B cell (primary cell): Measurements from ENCODE around the gene ZFAND4. TPM values are rescaled to one million over a fixed set of nuclear protein-coding genes. Genes with fewer than 3 reads are reported as not detected.
A peak's percentile ranks its signal among the peaks of the same experiment; 100 is the strongest.

Experiments
- ATAC-seq: fragments of 200-7000 bp; cut with Tn5 transposase; one replicate; pipeline ENCODE4 v1.10.0; 2021; ENCODE audit warnings: low read depth, mild to moderate bottlenecking, moderate number of reproducible peaks, moderate library complexity
- CTCF ChIA-PET: fragments of 350-600 bp; sonication (Branson Sonifier 250); formaldehyde crosslinking; loops from one replicate; lab custom pipeline; 2021; ENCODE audit warnings: antibody characterized with exemption, inconsistent platforms; lab: Charles Lee
- POLR2A ChIA-PET: fragments of 350-600 bp; sonication (Branson Sonifier 250); formaldehyde crosslinking; loops from one replicate; lab custom pipeline; 2021; ENCODE audit warnings: antibody characterized with exemption; lab: Charles Lee
- DNase-seq: peaks from one replicate; pipeline ENCODE4 v3.0.0; 2013
- H2AFZ ChIP-seq: 2 replicates; pipeline ENCODE4 v1.6.1; 2012; ENCODE audit warnings: mild to moderate bottlenecking, low read depth, low read length; ENCODE audit not compliant: insufficient read depth, poor library complexity, severe bottlenecking
- H3K27ac ChIP-seq, 2 donors: 1 replicate in 1 of 2; 2 replicates in 1 of 2; pipeline ENCODE4 v1.5.1; 2012 to 2013; ENCODE audit warnings: low read length in 2 of 2, mild to moderate bottlenecking in 2 of 2, moderate library complexity in 1 of 2
- H3K27me3 ChIP-seq, 4 experiments: fragments of 200-600 bp in 1 of 4; sonication (generic) in 1 of 4; replicated peaks in 1 of 4; 1 replicate in 2 of 4; 2 replicates in 2 of 4; pipeline versions ENCODE4 v1.6.1 to v1.7.0; 2013 to 2016; ENCODE audit warnings: low read length in 3 of 4, mild to moderate bottlenecking in 2 of 4, mixed read lengths in 1 of 4, moderate library complexity in 1 of 4; ENCODE audit not compliant: insufficient read depth in 4 of 4, control insufficient read depth in 3 of 4; ENCODE audit errors: control extremely low read depth in 1 of 4
- H3K36me3 ChIP-seq, 2 experiments: replicated peaks in 1 of 2; 1 replicate in 1 of 2; 2 replicates in 1 of 2; pipeline versions ENCODE4 v1.6.1 to v1.7.1; 2013; ENCODE audit warnings: low read length in 1 of 2; ENCODE audit not compliant: insufficient read depth in 2 of 2, control insufficient read depth in 1 of 2; ENCODE audit errors: control extremely low read depth in 1 of 2, extremely low read depth in 1 of 2
- H3K4me1 ChIP-seq, 2 donors: fragments of 200-600 bp in 1 of 2; sonication (generic) in 1 of 2; 1 replicate in 1 of 2; 2 replicates in 1 of 2; pipeline versions ENCODE4 v1.5.1 to v1.6.1; 2013 to 2017; ENCODE audit warnings: low read length in 2 of 2; ENCODE audit not compliant: control insufficient read depth in 2 of 2, insufficient read depth in 2 of 2
- H3K4me2 ChIP-seq: replicated peaks from 2 replicates; pipeline ENCODE3; 2012; ENCODE audit warnings: mild to moderate bottlenecking, low read depth, low read length; ENCODE audit not compliant: poor library complexity, severe bottlenecking
- H3K4me3 ChIP-seq, 5 experiments: fragments of 200-600 bp in 1 of 5; sonication (generic) in 1 of 5; 1 replicate in 3 of 5; 2 replicates in 2 of 5; pipeline versions ENCODE4 v1.5.1 to v1.7.0; 2011 to 2016; ENCODE audit warnings: low read length in 4 of 5, mild to moderate bottlenecking in 4 of 5, low read depth in 2 of 5, control low read depth in 1 of 5, moderate library complexity in 1 of 5; ENCODE audit not compliant: insufficient read depth in 1 of 5; ENCODE audit errors: control extremely low read depth in 1 of 5, extremely low read depth in 1 of 5
- H3K79me2 ChIP-seq: fragments of 200-600 bp; sonication (generic); one replicate; pipeline ENCODE4 v1.6.0; 2016; ENCODE audit warnings: low read length; ENCODE audit not compliant: control insufficient read depth, insufficient read depth
- H3K9ac ChIP-seq: fragments of 200-600 bp; sonication (generic); 2 replicates; pipeline ENCODE4 v1.6.1; 2017; ENCODE audit warnings: mild to moderate bottlenecking, low read length, moderate library complexity
- H3K9me3 ChIP-seq, 3 donors: one replicate each; pipeline versions ENCODE4 v1.6.1 to v1.7.1; 2013; ENCODE audit warnings: low read length in 2 of 3; ENCODE audit not compliant: control insufficient read depth in 2 of 3, insufficient read depth in 1 of 3; ENCODE audit errors: control extremely low read depth in 1 of 3
- H4K20me1 ChIP-seq: 2 replicates; pipeline ENCODE4 v1.6.0; 2012; ENCODE audit warnings: mild to moderate bottlenecking, low read length; ENCODE audit not compliant: insufficient read depth, control insufficient read depth, poor library complexity, severe bottlenecking
- H3K27ac Mint-ChIP-seq: one replicate; pipeline ENCODE4 v1.8.0; 2021; ENCODE audit warnings: mixed read lengths
- H3K27me3 Mint-ChIP-seq: one replicate; pipeline ENCODE4 v1.8.0; 2021; ENCODE audit warnings: mixed read lengths
- H3K4me1 Mint-ChIP-seq: one replicate; pipeline ENCODE4 v1.8.0; 2021; ENCODE audit warnings: mixed read lengths
- H3K4me3 Mint-ChIP-seq: one replicate; pipeline ENCODE4 v1.8.0; 2021; ENCODE audit warnings: mixed read lengths
- H3K9me3 Mint-ChIP-seq: one replicate; pipeline ENCODE4 v1.8.0; 2022; ENCODE audit warnings: mixed read lengths; ENCODE audit not compliant: insufficient read depth
- CTCF ChIP-seq: fragments of 200-600 bp; IDR thresholded peaks from one replicate; pipeline ENCODE4 v1.8.0; 2022; ENCODE audit warnings: antibody characterized with exemption, mild to moderate bottlenecking
- EZH2 ChIP-seq: IDR thresholded peaks from 2 replicates; pipeline ENCODE4 v1.6.1; 2012; ENCODE audit warnings: borderline replicate concordance, low read depth, mild to moderate bottlenecking, moderate library complexity, low read length; ENCODE audit not compliant: insufficient read depth, poor library complexity, severe bottlenecking
- WGBS: methylation state at CpG from one replicate; pipeline ENCODE4 v1.1.5; 2013; ENCODE audit warnings: missing lambda C conversion rate; ENCODE audit not compliant: insufficient coverage; 5-methylcytosine and 5-hydroxymethylcytosine counted together
- intact Hi-C: fragments of 100-400 bp; cut with micrococcal nuclease; formaldehyde crosslinking; loops from one replicate; pipeline ENCODE4 v1.10.0; 2022
- polyA plus RNA-seq: library from polyadenylated mRNA; depleted of rRNA; stranded (reverse); fragments of >200 nt; gene quantifications from 2 replicates; pipeline ENCODE4 v1.2.3, GENCODE V29; 2012
- total RNA-seq, 2 donors: library from RNA; stranded (reverse); fragments of 120-200 nt in 1 of 2; gene quantifications; 1 replicate in 1 of 2; 2 replicates in 1 of 2; pipeline versions ENCODE4 v1.2.3 to v1.2.4, GENCODE V29; 2013 to 2022

ZFAND4 gene
- total and polyA plus RNA-seq, 2 donors (not counting 1 experiment from before 2014, with no cell fraction given) = 7.9 to 23.4 TPM

- Histone ChIP-seq H2AFZ (peak overlapping the region; percentile 10), H3K27ac (peak overlapping the region in 1 of 2 donors; percentile 93), H3K4me2 (no peak overlapping the region), H3K4me1 (peaks cover 19 to 36% of the 10 kb centered on the region in 2 donors), H3K9ac (no peak overlapping the region), H3K9me3 (peaks cover 0 to 14% (median 2%) of the 10 kb centered on the region in 3 donors), H4K20me1 (no peaks in the 10 kb centered on the region), H3K4me3 (no peak overlapping the region), H3K27me3 (no peaks in the 10 kb centered on the region), H3K79me2 (peaks cover 49% of the 10 kb centered on the region), H3K36me3 (peaks cover 0 to 5% of the 10 kb centered on the region in 2 experiments)
- CTCF ChIA-PET = no interaction called here
- ATAC-seq (no peak), DNase-seq (no peak)
- no peak for TF ChIP-seq CTCF
- TF ChIP-seq EZH2 = no peak
- H3K27me3 Mint-ChIP-seq = no peaks in the 10 kb centered on the region
- intact Hi-C loops = no loop called here
- POLR2A ChIA-PET = no interaction called here
- H3K9me3 Mint-ChIP-seq = peaks cover 13% of the 10 kb centered on the region
- H3K27ac Mint-ChIP-seq = peak overlapping the region; percentile 87
- peak overlapping the region; percentile 9 for H3K4me3 Mint-ChIP-seq
- peaks cover 50% of the 10 kb centered on the region for H3K4me1 Mint-ChIP-seq
- WGBS = no CpG with 5 or more reads among the region's 1 CpG
Measured at GRCh38 chr10:45582386-45582781, 90.2 kb downstream of the ZFAND4 start.

- DNase-seq (no peak), ATAC-seq (no peak)
- peaks cover 11% of the 10 kb centered on the region for H3K9me3 Mint-ChIP-seq
- peaks cover 19 to 36% of the 10 kb centered on the region in 2 donors for H3K4me1 ChIP-seq
- 76% methylated on average over 2 of the region's 3 CpGs for WGBS
- no peak overlapping the region for H2AFZ ChIP-seq
- H3K4me3 Mint-ChIP-seq = peak overlapping the region; percentile 53
- TF ChIP-seq CTCF = no peak
- no peak for TF ChIP-seq EZH2
- no peaks in the 10 kb centered on the region for H3K27me3 Mint-ChIP-seq
- H3K9ac ChIP-seq = peak overlapping the region; percentile 74
- POLR2A ChIA-PET = no interaction called here
- H3K27ac Mint-ChIP-seq = peak overlapping the region; percentile 87
- H3K36me3 ChIP-seq = peaks cover 0 to 5% of the 10 kb centered on the region in 2 experiments
- H3K9me3 ChIP-seq = peaks cover 0 to 12% (median 2%) of the 10 kb centered on the region in 3 donors
- H3K27ac ChIP-seq = peak overlapping the region; percentile 92 to 93
- CTCF ChIA-PET = interaction anchor here (0.5 to 2.1 kb wide), 2 partner anchors 53 to 117 kb away, joined by 4 to 13 read pairs; no protein-coding TSS in a partner anchor
- H3K27me3 ChIP-seq = no peaks in the 10 kb centered on the region
- no peaks in the 10 kb centered on the region for H4K20me1 ChIP-seq
- peaks cover 53% of the 10 kb centered on the region for H3K4me1 Mint-ChIP-seq
- intact Hi-C loops = no loop called here
- peak overlapping the region; percentile 91 for H3K4me2 ChIP-seq
- H3K4me3 ChIP-seq = no peak overlapping the region
- peaks cover 43% of the 10 kb centered on the region for H3K79me2 ChIP-seq
Measured at GRCh38 chr10:45581582-45582385, 90.8 kb downstream of the ZFAND4 start.
